Measurements from ENCODE around the gene GGA2.

GGA2 gene

GRCh38 chr16:23476289-23476688, 34.0 kb downstream of the GGA2 start:
- H3K9me2 ChIP-seq (replicated peaks; ENCODE audit: insufficient read depth, low read length), result no peaks in the 10 kb centered on the region
- H3K79me2 ChIP-seq (ENCODE audit: insufficient read depth, low read length), result no peaks in the 10 kb centered on the region; the same call in 1 of the 2 replicates
- no peaks in the 10 kb centered on the region for H3K27me3 ChIP-seq (ENCODE audit: low read length)
- H3K36me3 ChIP-seq (ENCODE audit: low read length), result peaks cover 45% of the 10 kb centered on the region; the same call in 1 of the 2 replicates
- H3F3A ChIP-seq (ENCODE audit: insufficient read depth), result peaks cover 7% of the 10 kb centered on the region
- TF ChIP-seq EZH2phosphoT487 (conservative IDR thresholded peaks at IDR 0.05; ENCODE audit: low read length), result no peak
- TF ChIP-seq, protein P1, sequence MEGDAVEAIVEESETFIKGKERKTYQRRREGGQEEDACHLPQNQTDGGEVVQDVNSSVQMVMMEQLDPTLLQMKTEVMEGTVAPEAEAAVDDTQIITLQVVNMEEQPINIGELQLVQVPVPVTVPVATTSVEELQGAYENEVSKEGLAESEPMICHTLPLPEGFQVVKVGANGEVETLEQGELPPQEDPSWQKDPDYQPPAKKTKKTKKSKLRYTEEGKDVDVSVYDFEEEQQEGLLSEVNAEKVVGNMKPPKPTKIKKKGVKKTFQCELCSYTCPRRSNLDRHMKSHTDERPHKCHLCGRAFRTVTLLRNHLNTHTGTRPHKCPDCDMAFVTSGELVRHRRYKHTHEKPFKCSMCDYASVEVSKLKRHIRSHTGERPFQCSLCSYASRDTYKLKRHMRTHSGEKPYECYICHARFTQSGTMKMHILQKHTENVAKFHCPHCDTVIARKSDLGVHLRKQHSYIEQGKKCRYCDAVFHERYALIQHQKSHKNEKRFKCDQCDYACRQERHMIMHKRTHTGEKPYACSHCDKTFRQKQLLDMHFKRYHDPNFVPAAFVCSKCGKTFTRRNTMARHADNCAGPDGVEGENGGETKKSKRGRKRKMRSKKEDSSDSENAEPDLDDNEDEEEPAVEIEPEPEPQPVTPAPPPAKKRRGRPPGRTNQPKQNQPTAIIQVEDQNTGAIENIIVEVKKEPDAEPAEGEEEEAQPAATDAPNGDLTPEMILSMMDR (IDR thresholded peaks at IDR 0.05; ENCODE audit: insufficient read depth, low read length, poor library complexity, severe bottlenecking), result no peak
- H3K27ac ChIP-seq (ENCODE audit: low read depth, low read length), result no peak overlapping the region
- H3K4me2 ChIP-seq (ENCODE audit: low read depth, low read length, poor library complexity, severe bottlenecking), result no peak overlapping the region
- H3K9ac ChIP-seq (ENCODE audit: low read length), result no peak overlapping the region
- no peaks in the 10 kb centered on the region for H3K9me3 ChIP-seq (ENCODE audit: insufficient read depth, low read length)
- H2AFZ ChIP-seq (ENCODE audit: low read depth, low read length, severe bottlenecking), result no peak overlapping the region
- H3K4me3 ChIP-seq (ENCODE audit: insufficient read depth, low read length, poor library complexity, severe bottlenecking), result no peak overlapping the region
- H4K20me1 ChIP-seq (ENCODE audit: low read depth, low read length), result no peaks in the 10 kb centered on the region

GRCh38 chr16:23469814-23470213, 40.5 kb downstream of the GGA2 start:
- H3K9me2 ChIP-seq (replicated peaks; ENCODE audit: insufficient read depth, low read length), result no peaks in the 10 kb centered on the region
- no peaks in the 10 kb centered on the region for H3K79me2 ChIP-seq (ENCODE audit: insufficient read depth, low read length)
- H3K27ac ChIP-seq (ENCODE audit: low read depth, low read length), result no peak overlapping the region
- H3K9ac ChIP-seq (ENCODE audit: low read length), result no peak overlapping the region
- H3K27me3 ChIP-seq (ENCODE audit: low read length), result no peaks in the 10 kb centered on the region
- H4K20me1 ChIP-seq (ENCODE audit: low read depth, low read length), result no peaks in the 10 kb centered on the region
- TF ChIP-seq, protein P1 (IDR thresholded peaks at IDR 0.05; ENCODE audit: insufficient read depth, low read length, poor library complexity, severe bottlenecking), result no peak
- TF ChIP-seq EZH2phosphoT487 (conservative IDR thresholded peaks at IDR 0.05; ENCODE audit: low read length), result no peak
- peaks cover 37% of the 10 kb centered on the region; the same call in 1 of the 2 replicates for H3K36me3 ChIP-seq (ENCODE audit: low read length)
- no peak overlapping the region for H2AFZ ChIP-seq (ENCODE audit: low read depth, low read length, severe bottlenecking)
- no peak overlapping the region for H3K4me3 ChIP-seq (ENCODE audit: insufficient read depth, low read length, poor library complexity, severe bottlenecking)
- no peak overlapping the region for H3K4me2 ChIP-seq (ENCODE audit: low read depth, low read length, poor library complexity, severe bottlenecking)
- no peaks in the 10 kb centered on the region for H3K9me3 ChIP-seq (ENCODE audit: insufficient read depth, low read length)
- H3F3A ChIP-seq (ENCODE audit: insufficient read depth), result peaks cover 17% of the 10 kb centered on the region

DNA sequence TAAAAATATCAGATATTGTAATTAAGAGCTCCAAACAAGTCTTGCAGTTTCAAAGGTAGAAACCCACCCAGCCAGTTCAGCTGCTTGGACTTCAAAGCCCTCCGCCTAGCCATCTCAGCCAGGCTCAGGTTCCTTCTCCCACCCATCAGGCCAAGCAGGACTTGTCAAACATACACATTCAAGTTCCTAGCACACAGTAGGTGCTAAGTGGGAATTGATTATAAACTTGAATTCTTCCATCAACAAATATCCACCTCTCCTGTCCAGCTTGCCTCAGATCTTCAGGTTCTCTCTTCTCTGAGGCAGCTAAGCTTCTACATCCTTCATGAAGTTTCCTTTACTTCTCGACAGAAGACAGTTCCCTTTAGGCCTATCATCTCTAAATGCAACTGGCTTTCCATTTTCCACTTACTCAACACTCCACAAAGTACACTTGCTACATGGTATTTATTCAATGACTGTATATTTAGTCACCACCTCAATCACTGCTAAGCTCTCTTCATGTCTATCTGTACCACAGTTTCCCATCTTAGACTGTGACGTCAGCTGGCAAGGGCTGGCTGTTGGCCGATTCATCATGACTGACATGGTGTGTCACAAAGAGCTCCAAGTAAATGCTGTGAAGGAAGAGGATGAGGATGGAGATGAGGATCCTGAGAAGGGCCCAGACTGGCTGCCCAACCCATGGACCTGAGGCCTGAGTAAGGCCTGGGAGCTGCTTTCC, 44.0 kb downstream of the GGA2 start:
- H3K4me2 ChIP-seq (ENCODE audit: low read depth, low read length, poor library complexity, severe bottlenecking), result no peak overlapping the region
- no peak overlapping the region for H3K4me3 ChIP-seq (ENCODE audit: insufficient read depth, low read length, poor library complexity, severe bottlenecking)
- peaks cover 21% of the 10 kb centered on the region; the same call in 1 of the 2 replicates for H3K36me3 ChIP-seq (ENCODE audit: low read length)
- no peak overlapping the region for H3K9ac ChIP-seq (ENCODE audit: low read length)
- no peaks in the 10 kb centered on the region for H3K27me3 ChIP-seq (ENCODE audit: low read length)
- H3K9me3 ChIP-seq (ENCODE audit: insufficient read depth, low read length), result no peaks in the 10 kb centered on the region
- H4K20me1 ChIP-seq (ENCODE audit: low read depth, low read length), result no peaks in the 10 kb centered on the region
- TF ChIP-seq EZH2phosphoT487 (conservative IDR thresholded peaks at IDR 0.05; ENCODE audit: low read length), result no peak
- TF ChIP-seq, protein P1 (IDR thresholded peaks at IDR 0.05; ENCODE audit: insufficient read depth, low read length, poor library complexity, severe bottlenecking), result no peak
- no peaks in the 10 kb centered on the region for H3K9me2 ChIP-seq (replicated peaks; ENCODE audit: insufficient read depth, low read length)
- no peak overlapping the region for H3K27ac ChIP-seq (ENCODE audit: low read depth, low read length)
- peaks cover 34% of the 10 kb centered on the region for H3F3A ChIP-seq (ENCODE audit: insufficient read depth)
- no peaks in the 10 kb centered on the region for H3K79me2 ChIP-seq (ENCODE audit: insufficient read depth, low read length)
- H2AFZ ChIP-seq (ENCODE audit: low read depth, low read length, severe bottlenecking), result no peak overlapping the region

Measured in SU-DHL-6 (cell line).